Endothelial cell of umbilical vein (primary cell): ENCODE results near the gene NXN.

Source experiments
- CTCF ChIP-seq, 2 donors: IDR thresholded peaks; 1 replicate in 1 of 2; 2 replicates in 1 of 2; pipeline ENCODE4 v1.5.1; 2011; ENCODE audit warnings: low read length in 2 of 2, mild to moderate bottlenecking in 2 of 2, moderate library complexity in 2 of 2, control low read depth in 1 of 2, inconsistent platforms in 1 of 2, low read depth in 1 of 2; ENCODE audit not compliant: insufficient read depth in 1 of 2; ENCODE audit errors: extremely low read depth in 1 of 2
- EZH2 ChIP-seq: IDR thresholded peaks from 2 replicates; pipeline ENCODE4 v1.6.1; 2012; ENCODE audit warnings: borderline replicate concordance, low read depth, mild to moderate bottlenecking, moderate library complexity, low read length, inconsistent platforms; ENCODE audit not compliant: severe bottlenecking
- JUN ChIP-seq: IDR thresholded peaks from 2 replicates; pipeline ENCODE4 v1.6.1; 2011; ENCODE audit warnings: borderline replicate concordance, low read depth; ENCODE audit not compliant: insufficient read length, insufficient read depth
- MAX ChIP-seq: IDR thresholded peaks from 2 replicates; pipeline ENCODE4 v1.6.1; 2011; ENCODE audit not compliant: insufficient read depth, insufficient read length
- MYC ChIP-seq: IDR thresholded peaks from one replicate; pipeline ENCODE4 v1.6.1; 2011; ENCODE audit warnings: mild to moderate bottlenecking, low read depth, low read length
- POLR2A ChIP-seq: IDR thresholded peaks from 2 replicates; pipeline ENCODE4 v1.6.1; 2012; ENCODE audit warnings: low read depth, mild to moderate bottlenecking, control low read depth, low read length
- POLR2AphosphoS5 ChIP-seq: IDR thresholded peaks from 2 replicates; pipeline ENCODE4 v1.6.1; 2012; ENCODE audit warnings: low read depth, mild to moderate bottlenecking, control low read depth, low read length, moderate library complexity; ENCODE audit not compliant: insufficient read depth

GRCh38 chr17:1009229-1010085 lies 29.9 kb upstream of the NXN start:
- TF ChIP-seq POLR2A: no peak
- no peak for TF ChIP-seq EZH2
- TF ChIP-seq MYC: no peak
- no peak for TF ChIP-seq CTCF (IDR thresholded peaks at IDR 0.05; ENCODE audit: extremely low read depth in 1 of 2, insufficient read depth in 1 of 2, low read depth in 1 of 2, low read length in 2 of 2)
- TF ChIP-seq POLR2AphosphoS5: no peak
- TF ChIP-seq JUN: no peak
- no peak for TF ChIP-seq MAX
